ENCODE measurements around the gene TMEM8B. TPM values are rescaled to one million over a fixed set of nuclear protein-coding genes. Genes with fewer than 3 reads are reported as not detected.

The TMEM8B gene
- total RNA-seq, 1 experiment from 2014 or later: 9.3 TPM

GRCh38 chr9:35872505-35872904, 43.5 kb downstream of the TMEM8B start:
- no peaks in the 10 kb centered on the region for H3K23me2 ChIP-seq (ENCODE audit: insufficient read length, low read depth, low read length, poor library complexity, severe bottlenecking)
- H3T11ph ChIP-seq (ENCODE audit: low read length): no peak overlapping the region
- H3K56ac ChIP-seq (ENCODE audit: insufficient read length, low read depth, low read length): no peak overlapping the region
- no peaks in the 10 kb centered on the region for H3K79me1 ChIP-seq (ENCODE audit: insufficient read depth, low read depth, low read length, poor library complexity, severe bottlenecking)
- H4K20me1 ChIP-seq (ENCODE audit: control insufficient read depth, insufficient read depth, insufficient read length): no peaks in the 10 kb centered on the region
- no peak overlapping the region for H2BK120ac ChIP-seq (ENCODE audit: low read depth, low read length, poor library complexity, severe bottlenecking)
- H2BK12ac ChIP-seq (ENCODE audit: insufficient read length, low read depth, low read length): no peak overlapping the region
- H3K27me3 ChIP-seq (ENCODE audit: insufficient read depth, low read length): no peaks in the 10 kb centered on the region
- H4K8ac ChIP-seq (replicated peaks; ENCODE audit: insufficient read length, low read depth, low read length): no peak overlapping the region
- Mint-ChIP-seq H3K36me3 (ENCODE audit: insufficient read depth in 1 of 3, low read depth in 3 of 3) (peaks cover 0 to 13% (median 1%) of the 10 kb centered on the region in 3 experiments; a peak in 5 of 7 replicates), H3K27me3 (ENCODE audit: low read depth) (peaks cover 6% of the 10 kb centered on the region), H3K4me3 (no peak overlapping the region), H3K4me1 (peaks cover 16% of the 10 kb centered on the region in 2 experiments), H3K27ac (no peak overlapping the region), H3K9me3 (peaks cover 14 to 16% of the 10 kb centered on the region in 2 experiments)
- no peak overlapping the region for H4K91ac ChIP-seq (ENCODE audit: insufficient read length, low read depth, low read length)
- H3K4me1 ChIP-seq (ENCODE audit: insufficient read depth, low read length): peaks cover 7% of the 10 kb centered on the region; the same call in 1 of the 2 replicates
- no peak overlapping the region for H2AFZ ChIP-seq (ENCODE audit: low read length)
- no peak overlapping the region for H2BK15ac ChIP-seq (ENCODE audit: low read depth, low read length)
- H2BK20ac ChIP-seq (ENCODE audit: low read depth, low read length, poor library complexity, severe bottlenecking): no peak overlapping the region
- H3K23ac ChIP-seq (ENCODE audit: insufficient read length, low read depth, low read length): no peak overlapping the region
- TF ChIP-seq CTCF (conservative IDR thresholded peaks at IDR 0.05): no peak
- WGBS (ENCODE audit: extremely low coverage, insufficient read length, low lambda C conversion rate): no CpG with 5 or more reads among the region's 3 CpGs
- no peak overlapping the region for H3K14ac ChIP-seq (ENCODE audit: insufficient read depth, low read length)
- H2BK5ac ChIP-seq (ENCODE audit: insufficient read length, low read length): no peak overlapping the region
- no peak overlapping the region for H3K4ac ChIP-seq (ENCODE audit: low read depth, low read length)
- no peak overlapping the region for H2AK5ac ChIP-seq (ENCODE audit: insufficient read length, low read length)
- no peaks in the 10 kb centered on the region for H3K9me3 ChIP-seq (ENCODE audit: control insufficient read depth, low read depth, low read length)
- H3K4me2 ChIP-seq (ENCODE audit: insufficient read depth, insufficient read length, low read length): no peak overlapping the region
- H3K9ac ChIP-seq (ENCODE audit: extremely low read depth, insufficient read length, low read length): no peak overlapping the region
- no peak overlapping the region for H4K5ac ChIP-seq (ENCODE audit: insufficient read length, low read depth, low read length)
- no peak overlapping the region for H3K27ac ChIP-seq (ENCODE audit: insufficient read length, low read depth, low read length)
- no peak overlapping the region for H3K18ac ChIP-seq (ENCODE audit: insufficient read length, low read depth, low read length)
- DNase-seq: no peak
- no peaks in the 10 kb centered on the region for H3K79me2 ChIP-seq (ENCODE audit: insufficient read depth, low read length)
